H9 (cell line): ENCODE measurements around the gene SLC35B2. TPM values are rescaled to one million over a fixed set of nuclear protein-coding genes. Genes with fewer than 3 reads are reported as not detected.

Experiments
- DNase-seq: peaks from one replicate; pipeline ENCODE4 v3.0.0-alpha.2; 2017
- H2AFZ ChIP-seq: one replicate; pipeline ENCODE4 v1.6.1; 2013; ENCODE audit warnings: mild to moderate bottlenecking, low read length, control low read depth, moderate library complexity
- H2AK5ac ChIP-seq: 2 replicates; pipeline ENCODE4 v1.6.1; 2013; ENCODE audit warnings: low read length, control low read depth, mixed read lengths; ENCODE audit not compliant: insufficient read length
- H2BK120ac ChIP-seq: one replicate; pipeline ENCODE4 v1.6.1; 2013; ENCODE audit warnings: low read depth, mild to moderate bottlenecking, low read length, control low read depth, inconsistent platforms; ENCODE audit not compliant: poor library complexity, severe bottlenecking
- H2BK12ac ChIP-seq: 2 replicates; pipeline ENCODE4 v1.6.1; 2013; ENCODE audit warnings: low read length, control low read depth, mixed read lengths, low read depth; ENCODE audit not compliant: insufficient read length
- H2BK15ac ChIP-seq: 2 replicates; pipeline ENCODE4 v1.6.1; 2013; ENCODE audit warnings: low read depth, low read length, control low read depth
- H2BK20ac ChIP-seq: one replicate; pipeline ENCODE4 v1.6.1; 2013; ENCODE audit warnings: low read depth, mild to moderate bottlenecking, low read length, control low read depth, inconsistent platforms; ENCODE audit not compliant: poor library complexity, severe bottlenecking
- H2BK5ac ChIP-seq: 2 replicates; pipeline ENCODE4 v1.6.1; 2013; ENCODE audit warnings: low read length, control low read depth, mixed read lengths; ENCODE audit not compliant: insufficient read length
- H3K14ac ChIP-seq: 2 replicates; pipeline ENCODE4 v1.6.1; 2013; ENCODE audit warnings: low read length, control low read depth; ENCODE audit not compliant: insufficient read depth
- H3K18ac ChIP-seq: 2 replicates; pipeline ENCODE4 v1.6.1; 2013; ENCODE audit warnings: low read depth, mild to moderate bottlenecking, mixed read lengths, low read length, control low read depth; ENCODE audit not compliant: insufficient read length
- H3K23ac ChIP-seq: 2 replicates; pipeline ENCODE4 v1.6.1; 2013; ENCODE audit warnings: low read length, control low read depth, mixed read lengths, low read depth; ENCODE audit not compliant: insufficient read length
- H3K23me2 ChIP-seq: 2 replicates; pipeline ENCODE4 v1.6.1; 2013; ENCODE audit warnings: low read depth, mild to moderate bottlenecking, mixed read lengths, low read length, control low read depth; ENCODE audit not compliant: insufficient read length, poor library complexity, severe bottlenecking
- H3K27ac ChIP-seq: 2 replicates; pipeline ENCODE4 v1.5.1; 2013; ENCODE audit warnings: low read length, control low read depth, mixed read lengths, low read depth; ENCODE audit not compliant: insufficient read length
- H3K27me3 ChIP-seq: 2 replicates; pipeline ENCODE4 v1.6.1; 2013; ENCODE audit warnings: low read length, control low read depth, inconsistent platforms; ENCODE audit not compliant: insufficient read depth
- H3K4ac ChIP-seq: 2 replicates; pipeline ENCODE4 v1.6.1; 2013; ENCODE audit warnings: low read depth, mild to moderate bottlenecking, control low read depth, inconsistent platforms, low read length, moderate library complexity
- H3K4me1 ChIP-seq: 2 replicates; pipeline ENCODE4 v1.6.1; 2013; ENCODE audit warnings: low read length, control low read depth, inconsistent platforms; ENCODE audit not compliant: insufficient read depth
- H3K4me2 ChIP-seq: 2 replicates; pipeline ENCODE4 v1.6.1; 2013; ENCODE audit warnings: low read length, control low read depth, mixed read lengths; ENCODE audit not compliant: insufficient read length, insufficient read depth
- H3K56ac ChIP-seq: 2 replicates; pipeline ENCODE4 v1.6.1; 2013; ENCODE audit warnings: low read depth, mild to moderate bottlenecking, mixed read lengths, low read length, control low read depth; ENCODE audit not compliant: insufficient read length
- H3K79me1 ChIP-seq: 2 replicates; pipeline ENCODE4 v1.6.1; 2013; ENCODE audit warnings: low read depth, mild to moderate bottlenecking, moderate library complexity, low read length, control low read depth, inconsistent platforms; ENCODE audit not compliant: insufficient read depth, poor library complexity, severe bottlenecking
- H3K79me2 ChIP-seq: 2 replicates; pipeline ENCODE4 v1.6.1; 2013; ENCODE audit warnings: low read length, control low read depth, inconsistent platforms; ENCODE audit not compliant: insufficient read depth
- H3K9ac ChIP-seq: 2 replicates; pipeline ENCODE4 v1.6.1; 2013; ENCODE audit warnings: low read length, control low read depth, mixed read lengths; ENCODE audit not compliant: insufficient read length; ENCODE audit errors: extremely low read depth
- H3K9me3 ChIP-seq: one replicate; pipeline ENCODE4 v1.6.1; 2013; ENCODE audit warnings: low read depth, low read length, inconsistent platforms; ENCODE audit not compliant: control insufficient read depth
- H3T11ph ChIP-seq: one replicate; pipeline ENCODE4 v1.6.1; 2013; ENCODE audit warnings: mild to moderate bottlenecking, low read length, control low read depth, inconsistent platforms
- H4K20me1 ChIP-seq: one replicate; pipeline ENCODE4 v1.6.1; 2013; ENCODE audit not compliant: control insufficient read depth, insufficient read length, insufficient read depth
- H4K5ac ChIP-seq: 2 replicates; pipeline ENCODE4 v1.6.1; 2013; ENCODE audit warnings: low read depth, mild to moderate bottlenecking, mixed read lengths, low read length, control low read depth; ENCODE audit not compliant: insufficient read length
- H4K8ac ChIP-seq: replicated peaks from 2 replicates; pipeline ENCODE4 v1.6.1; 2013; ENCODE audit warnings: low read length, control low read depth, mixed read lengths, low read depth; ENCODE audit not compliant: insufficient read length
- H4K91ac ChIP-seq: 2 replicates; pipeline ENCODE4 v1.6.1; 2013; ENCODE audit warnings: low read depth, mild to moderate bottlenecking, moderate library complexity, mixed read lengths, low read length, control low read depth; ENCODE audit not compliant: insufficient read length
- H3K27ac Mint-ChIP-seq, 3 experiments: 2 replicates in 2 of 3; 3 replicates in 1 of 3; pipeline ENCODE4 v1.8.0; 2020 to 2021; ENCODE audit warnings: mixed read lengths in 3 of 3, mild to moderate bottlenecking in 1 of 3, moderate library complexity in 1 of 3
- H3K27me3 Mint-ChIP-seq: 2 replicates; pipeline ENCODE4 v1.8.0; 2021; ENCODE audit warnings: low read depth, mild to moderate bottlenecking, moderate library complexity, mixed read lengths
- H3K36me3 Mint-ChIP-seq, 3 experiments: 2 replicates in 2 of 3; 3 replicates in 1 of 3; pipeline ENCODE4 v1.8.0; 2020 to 2021; ENCODE audit warnings: low read depth in 3 of 3, mixed read lengths in 3 of 3; ENCODE audit not compliant: insufficient read depth in 1 of 3
- H3K4me1 Mint-ChIP-seq, 2 experiments: 2 replicates each; pipeline ENCODE4 v1.8.0; 2020; ENCODE audit warnings: mixed read lengths in 2 of 2
- H3K4me3 Mint-ChIP-seq, 2 experiments: 2 replicates in 1 of 2; 3 replicates in 1 of 2; pipeline ENCODE4 v1.8.0; 2020 to 2021; ENCODE audit warnings: mild to moderate bottlenecking in 2 of 2, mixed read lengths in 2 of 2, moderate library complexity in 1 of 2
- H3K9me3 Mint-ChIP-seq, 2 experiments: 2 replicates in 1 of 2; 3 replicates in 1 of 2; pipeline ENCODE4 v1.8.0; 2020; ENCODE audit warnings: mild to moderate bottlenecking in 2 of 2, mixed read lengths in 2 of 2, moderate library complexity in 1 of 2
- CTCF ChIP-seq: fragments of 200-600 bp; sonication (generic); conservative IDR thresholded peaks from 3 replicates; pipeline ENCODE4 v1.8.0; 2021; ENCODE audit warnings: antibody characterized with exemption, mild to moderate bottlenecking
- WGBS: extraction: QIAGEN DNeasy Blood & Tissue Kit; methylation state at CpG from one replicate; pipeline ENCODE4 v1.1.7; 2013; ENCODE audit warnings: missing lambda C conversion rate, low lambda C conversion rate, mixed read lengths; ENCODE audit not compliant: insufficient read length; ENCODE audit errors: extremely low coverage; 5-methylcytosine and 5-hydroxymethylcytosine counted together
- total RNA-seq: library from RNA; stranded (reverse); gene quantifications from 2 replicates; pipeline ENCODE4 v1.2.1, GENCODE V29; 2021

Gene SLC35B2
- total RNA-seq, 1 experiment from 2014 or later: 34.5 TPM

DNA sequence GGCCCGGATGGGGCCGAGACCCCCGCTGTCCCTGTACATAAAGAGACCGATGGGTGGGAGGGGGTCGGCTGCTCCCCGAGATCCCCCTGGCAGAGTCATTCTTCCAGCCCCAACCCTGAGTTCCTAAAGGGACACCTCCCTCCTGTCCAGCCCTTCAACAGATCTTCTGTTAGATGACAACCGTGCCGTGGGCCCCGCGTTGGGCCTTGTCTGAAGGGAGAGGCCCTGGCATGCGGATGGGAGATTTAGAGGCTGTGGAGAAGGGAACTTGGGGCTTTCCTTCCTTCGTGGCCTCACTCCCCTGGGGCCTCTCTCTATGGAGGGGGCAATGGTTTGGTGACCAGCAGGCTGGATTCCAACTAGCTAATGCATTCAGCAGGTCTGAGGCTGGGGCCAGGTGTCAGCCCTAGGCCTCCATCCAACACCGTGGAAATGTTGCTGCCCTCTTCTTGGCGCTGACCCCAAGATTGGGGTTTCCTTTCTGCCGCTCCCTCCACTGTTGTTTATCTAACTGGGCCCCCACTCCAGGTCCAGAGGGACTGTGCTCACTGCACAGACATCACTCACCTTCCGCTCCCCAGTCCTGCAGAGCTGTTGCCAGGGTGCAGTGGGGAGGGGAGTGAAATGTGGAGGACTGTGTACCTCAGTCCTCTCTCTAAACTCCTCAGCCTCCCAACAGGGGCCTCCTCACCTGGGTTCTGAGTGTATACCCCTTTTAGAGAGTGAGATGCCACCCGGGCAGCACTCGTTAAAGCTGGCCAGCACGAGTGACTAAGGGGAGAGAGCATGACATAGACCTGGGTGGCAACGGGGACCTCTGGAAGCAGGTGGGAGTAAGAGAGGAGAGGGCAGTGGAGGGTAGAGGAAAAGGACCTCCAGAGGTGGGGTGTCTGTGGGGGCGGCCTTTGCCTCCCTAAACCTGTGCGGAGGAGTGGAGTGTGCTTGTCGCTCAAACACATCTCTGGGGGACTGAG, 19.6 kb upstream of the SLC35B2 start:
- Histone ChIP-seq H3K4me2 (no peak overlapping the region), H2BK15ac (no peak overlapping the region), H2AFZ (no peak overlapping the region), H4K91ac (no peak overlapping the region), H3K23ac (no peak overlapping the region), H2AK5ac (no peak overlapping the region), H3T11ph (no peak overlapping the region), H3K4me1 (no peaks in the 10 kb centered on the region; the same call in 1 of the 2 replicates), H3K79me1 (no peaks in the 10 kb centered on the region), H3K27ac (no peak overlapping the region), H3K23me2 (no peaks in the 10 kb centered on the region), H3K14ac (no peak overlapping the region), H3K27me3 (no peaks in the 10 kb centered on the region), H2BK20ac (no peak overlapping the region), H4K5ac (no peak overlapping the region), H3K56ac (no peak overlapping the region), H3K79me2 (no peaks in the 10 kb centered on the region), H4K20me1 (peaks cover 3% of the 10 kb centered on the region), H4K8ac (no peak overlapping the region), H3K9ac (no peak overlapping the region), H2BK12ac (no peak overlapping the region), H2BK5ac (no peak overlapping the region), H3K18ac (no peak overlapping the region), H3K9me3 (no peaks in the 10 kb centered on the region), H3K4ac (no peak overlapping the region), H2BK120ac (no peak overlapping the region)
- no peak for DNase-seq
- Mint-ChIP-seq H3K27me3 (peaks cover 11% of the 10 kb centered on the region), H3K4me3 (no peak overlapping the region), H3K9me3 (no peaks in the 10 kb centered on the region), H3K36me3 (no peaks in the 10 kb centered on the region; a peak in 1 of 7 replicates), H3K4me1 (peaks cover 5 to 12% of the 10 kb centered on the region in 2 experiments), H3K27ac (peak overlapping the region in 2 of 3 experiments; percentile 4 to 67; a peak in 3 of 7 replicates)
- TF ChIP-seq CTCF: no peak
- WGBS: no CpG with 5 or more reads among the region's 23 CpGs
